PC-9 (cell line): ENCODE results near the gene TDRD5. TPM values are rescaled to one million over a fixed set of nuclear protein-coding genes. Genes with fewer than 3 reads are reported as not detected.

ENCODE experiments used
- BruUV-seq: library from RNA; stranded (reverse); fragments of 400-500 nt; replicated peaks from 2 replicates; lab custom pipeline; 2021; lab: Mats Ljungman, UMichigan
- CTCF ChIA-PET: fragments of 300-600 bp; sonication (Branson Sonifier 250); formaldehyde crosslinking; loops from one replicate; lab custom pipeline; 2022; ENCODE audit warnings: antibody characterized with exemption; lab: Charles Lee
- POLR2A ChIA-PET: fragments of 300-600 bp; sonication (Branson Sonifier 250); formaldehyde crosslinking; loops from one replicate; lab custom pipeline; 2022; ENCODE audit warnings: antibody characterized with exemption; ENCODE audit not compliant: unreplicated experiment; lab: Charles Lee
- DNase-seq, 2 experiments: peaks; one replicate each; pipeline versions ENCODE4 v3.0.0 to v3.0.0-alpha.2; 2015 to 2022; ENCODE audit warnings: mixed read lengths in 1 of 2
- H2AFZ ChIP-seq: fragments of 200-600 bp; sonication (generic); 2 replicates; pipeline ENCODE4 v1.8.1; 2017; ENCODE audit warnings: antibody characterized with exemption
- H3F3A ChIP-seq: fragments of 200-600 bp; sonication (generic); 2 replicates; pipeline ENCODE4 v1.8.1; 2017; ENCODE audit warnings: antibody characterized with exemption, mild to moderate bottlenecking, low read depth; ENCODE audit not compliant: insufficient read depth
- H3K27ac ChIP-seq: fragments of 200-600 bp; sonication (generic); 2 replicates; pipeline ENCODE4 v1.6.1; 2016; ENCODE audit warnings: mixed run types
- H3K27me3 ChIP-seq: fragments of 200-600 bp; sonication (generic); 2 replicates; pipeline ENCODE4 v1.6.1; 2016; ENCODE audit warnings: low read depth, mixed run types; ENCODE audit not compliant: insufficient read depth
- H3K36me3 ChIP-seq: fragments of 200-600 bp; sonication (generic); 2 replicates; pipeline ENCODE4 v1.6.1; 2016; ENCODE audit warnings: low read depth, mixed run types
- H3K4me1 ChIP-seq: fragments of 200-600 bp; sonication (generic); replicated peaks from 2 replicates; pipeline ENCODE4 v1.6.1; 2016; ENCODE audit warnings: mixed run types; ENCODE audit not compliant: insufficient read depth
- H3K4me2 ChIP-seq: fragments of 200-600 bp; sonication (generic); 2 replicates; pipeline ENCODE4 v1.6.1; 2017; ENCODE audit warnings: mixed run types
- H3K4me3 ChIP-seq: fragments of 200-600 bp; sonication (generic); 2 replicates; pipeline ENCODE4 v1.6.1; 2016; ENCODE audit warnings: mixed run types
- H3K79me2 ChIP-seq: fragments of 200-600 bp; sonication (generic); 2 replicates; pipeline ENCODE4 v1.6.1; 2017; ENCODE audit warnings: low read depth, mixed run types
- H3K9me2 ChIP-seq: fragments of 200-600 bp; sonication (generic); 2 replicates; pipeline ENCODE4 v1.8.1; 2017; ENCODE audit warnings: mild to moderate bottlenecking; ENCODE audit not compliant: insufficient read depth
- H3K9me3 ChIP-seq: fragments of 200-600 bp; sonication (generic); 2 replicates; pipeline ENCODE4 v1.8.1; 2016; ENCODE audit warnings: low read depth; ENCODE audit not compliant: insufficient read depth
- H4K20me1 ChIP-seq: fragments of 200-600 bp; sonication (generic); 2 replicates; pipeline ENCODE4 v1.8.1; 2017; ENCODE audit not compliant: insufficient read depth
- EZH2 ChIP-seq: fragments of 200-600 bp; sonication (generic); IDR thresholded peaks from 2 replicates; pipeline ENCODE4 v1.8.0; 2017; ENCODE audit warnings: antibody characterized with exemption, low read depth
- intact Hi-C: fragments of 100-400 bp; cut with micrococcal nuclease; formaldehyde crosslinking; loops from one replicate; pipeline ENCODE4 v1.10.0; 2022; ENCODE audit not compliant: unreplicated experiment
- total RNA-seq: library from RNA; stranded (reverse); gene quantifications from 2 replicates; pipeline ENCODE4 v1.2.3, GENCODE V29; 2021
- TF ChIP-seq, protein P1 (sequence below): fragments of 200-600 bp; sonication (generic); conservative IDR thresholded peaks from 2 replicates; pipeline ENCODE4 v1.6.1; 2017; ENCODE audit warnings: mixed run types, antibody characterized with exemption, mild to moderate bottlenecking, moderate library complexity

Gene TDRD5
- total RNA-seq, 1 experiment from 2014 or later: not detected

DNA sequence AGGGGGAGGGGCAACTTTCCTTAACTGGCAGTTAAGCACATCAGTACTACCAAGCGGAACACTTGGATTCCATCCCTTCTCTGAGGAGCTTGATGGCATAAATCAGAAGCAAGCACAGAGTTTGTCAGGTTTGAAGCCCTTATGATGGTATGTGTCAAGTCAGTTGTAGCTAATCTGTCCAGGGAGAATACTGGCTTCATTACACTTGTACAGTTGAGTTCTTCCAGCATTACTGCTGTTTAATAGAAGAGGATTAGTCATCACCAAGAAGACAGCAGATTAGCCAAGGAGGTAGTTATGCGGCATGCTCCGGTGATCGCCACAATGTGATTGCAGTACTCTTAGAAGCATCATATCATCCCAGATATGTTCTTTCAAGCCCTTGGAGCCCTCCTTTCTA is 2.1 kb upstream of the TDRD5 start:
- Histone ChIP-seq H3K27ac (no peak overlapping the region), H3K4me2 (no peak overlapping the region), H3F3A (no peaks in the 10 kb centered on the region), H4K20me1 (no peaks in the 10 kb centered on the region), H3K79me2 (no peaks in the 10 kb centered on the region), H3K4me3 (no peak overlapping the region), H3K9me2 (no peaks in the 10 kb centered on the region), H3K27me3 (peaks cover 29% of the 10 kb centered on the region), H3K36me3 (no peaks in the 10 kb centered on the region), H3K4me1 (no peaks in the 10 kb centered on the region), H3K9me3 (no peaks in the 10 kb centered on the region), H2AFZ (no peak overlapping the region)
- POLR2A ChIA-PET: no interaction called here
- BruUV-seq: no TSS peak
- DNase-seq: no peak
- no peak for TF ChIP-seq EZH2
- TF ChIP-seq, protein P1, sequence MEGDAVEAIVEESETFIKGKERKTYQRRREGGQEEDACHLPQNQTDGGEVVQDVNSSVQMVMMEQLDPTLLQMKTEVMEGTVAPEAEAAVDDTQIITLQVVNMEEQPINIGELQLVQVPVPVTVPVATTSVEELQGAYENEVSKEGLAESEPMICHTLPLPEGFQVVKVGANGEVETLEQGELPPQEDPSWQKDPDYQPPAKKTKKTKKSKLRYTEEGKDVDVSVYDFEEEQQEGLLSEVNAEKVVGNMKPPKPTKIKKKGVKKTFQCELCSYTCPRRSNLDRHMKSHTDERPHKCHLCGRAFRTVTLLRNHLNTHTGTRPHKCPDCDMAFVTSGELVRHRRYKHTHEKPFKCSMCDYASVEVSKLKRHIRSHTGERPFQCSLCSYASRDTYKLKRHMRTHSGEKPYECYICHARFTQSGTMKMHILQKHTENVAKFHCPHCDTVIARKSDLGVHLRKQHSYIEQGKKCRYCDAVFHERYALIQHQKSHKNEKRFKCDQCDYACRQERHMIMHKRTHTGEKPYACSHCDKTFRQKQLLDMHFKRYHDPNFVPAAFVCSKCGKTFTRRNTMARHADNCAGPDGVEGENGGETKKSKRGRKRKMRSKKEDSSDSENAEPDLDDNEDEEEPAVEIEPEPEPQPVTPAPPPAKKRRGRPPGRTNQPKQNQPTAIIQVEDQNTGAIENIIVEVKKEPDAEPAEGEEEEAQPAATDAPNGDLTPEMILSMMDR: no peak
- intact Hi-C loops: no loop called here
- CTCF ChIA-PET: no interaction called here

DNA sequence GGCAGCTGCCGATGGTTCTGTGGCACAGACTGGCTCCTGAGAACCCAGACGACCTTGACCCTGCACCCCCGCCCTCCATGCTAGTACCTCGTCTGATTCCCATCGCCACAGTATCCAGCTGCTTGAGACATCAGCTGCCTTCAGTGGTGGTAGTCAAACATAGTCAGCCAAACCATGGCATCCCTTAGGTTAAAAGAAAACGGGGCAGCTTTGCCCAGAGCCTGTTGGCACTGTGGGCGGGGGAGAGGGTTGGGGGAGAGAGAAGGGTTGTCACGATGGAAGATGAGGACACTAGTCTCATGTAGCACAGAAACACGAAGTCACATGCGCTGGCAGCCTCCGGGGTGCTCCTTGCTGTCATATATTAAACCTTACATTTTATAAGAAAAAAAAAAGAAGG is 961 bp upstream of the TDRD5 start:
- no peak for DNase-seq
- no peaks in the 10 kb centered on the region for H3K79me2 ChIP-seq
- no peaks in the 10 kb centered on the region for H3K4me1 ChIP-seq
- TF ChIP-seq, protein P1: no peak
- TF ChIP-seq EZH2: no peak
- intact Hi-C loops: loop anchor here (10.0 kb wide), 1 partner anchor 1056 kb away; no protein-coding TSS in a partner anchor
- H3K27ac ChIP-seq: no peak overlapping the region
- ChIA-PET CTCF (interaction anchor here (0.6 kb wide), 1 partner anchor 151 kb away, joined by 4 read pairs; no protein-coding TSS in a partner anchor), POLR2A (no interaction called here)
- H3K27me3 ChIP-seq: peaks cover 19% of the 10 kb centered on the region; the same call in 1 of the 2 replicates
- no peaks in the 10 kb centered on the region for H3K9me2 ChIP-seq
- H3K4me3 ChIP-seq: no peak overlapping the region
- H3K36me3 ChIP-seq: no peaks in the 10 kb centered on the region
- no peaks in the 10 kb centered on the region for H4K20me1 ChIP-seq
- no peak overlapping the region for H2AFZ ChIP-seq
- no peaks in the 10 kb centered on the region for H3K9me3 ChIP-seq
- no peaks in the 10 kb centered on the region for H3F3A ChIP-seq
- H3K4me2 ChIP-seq: no peak overlapping the region
- no TSS peak for BruUV-seq

DNA sequence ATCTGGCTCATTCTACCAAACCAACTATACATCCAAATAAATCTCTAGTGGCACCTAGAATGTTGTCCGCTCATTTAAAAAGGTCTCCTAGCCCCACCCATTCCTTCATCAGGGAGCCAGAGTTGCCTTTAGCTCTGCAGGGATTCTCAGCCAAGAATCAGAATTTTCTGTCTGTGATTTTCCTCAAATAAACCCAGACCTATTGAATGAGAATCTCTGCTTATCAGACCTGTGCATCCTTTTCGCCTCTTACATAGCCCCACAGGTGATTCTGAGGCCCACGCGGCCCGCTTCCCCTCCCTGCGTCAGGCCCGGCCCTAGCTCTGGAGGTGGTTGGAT is 410 bp upstream of the TDRD5 start:
- no peak overlapping the region for H3K4me2 ChIP-seq
- H3K4me3 ChIP-seq: no peak overlapping the region
- no peak for TF ChIP-seq EZH2
- TF ChIP-seq, protein P1: no peak
- no peaks in the 10 kb centered on the region for H3K79me2 ChIP-seq
- no peaks in the 10 kb centered on the region for H3K9me3 ChIP-seq
- BruUV-seq: no TSS peak
- H4K20me1 ChIP-seq: no peaks in the 10 kb centered on the region
- ChIA-PET POLR2A (no interaction called here), CTCF (no interaction called here)
- intact Hi-C loops: loop anchor here (10.0 kb wide), 1 partner anchor 1056 kb away; no protein-coding TSS in a partner anchor
- peaks cover 14% of the 10 kb centered on the region; the same call in 1 of the 2 replicates for H3K27me3 ChIP-seq
- no peaks in the 10 kb centered on the region for H3K9me2 ChIP-seq
- H3K27ac ChIP-seq: no peak overlapping the region
- H3F3A ChIP-seq: no peaks in the 10 kb centered on the region
- no peak overlapping the region for H2AFZ ChIP-seq
- DNase-seq: no peak
- H3K4me1 ChIP-seq: no peaks in the 10 kb centered on the region
- no peaks in the 10 kb centered on the region for H3K36me3 ChIP-seq
